CD4-positive, alpha-beta T cell treated with Interleukin-21 for 1 hour (primary cell): ENCODE measurements around the gene ZKSCAN8.

Experiments used
- DNase-seq: peaks from one replicate; pipeline ENCODE4 v3.0.0-alpha.2; 2020

Gene ZKSCAN8

GRCh38 chr6:28207510-28208110, 65.9 kb downstream of the ZKSCAN8 start:
- peak; percentile 18 for DNase-seq

GRCh38 chr6:28208111-28208659, 66.5 kb downstream of the ZKSCAN8 start:
- DNase-seq, result no peak
